Measurements from ENCODE around the gene OR6J1. TPM values are rescaled to one million over a fixed set of nuclear protein-coding genes. Genes with fewer than 3 reads are reported as not detected.
"Not testable (repeated sequence)": the region's sequence is repeated elsewhere in the genome, so short reads cannot be mapped to it uniquely, and the experiment has no call there.

Gene OR6J1
- total and polyA plus RNA-seq, 2 donors (not counting 1 experiment from before 2014, with no cell fraction given): not detected

DNA sequence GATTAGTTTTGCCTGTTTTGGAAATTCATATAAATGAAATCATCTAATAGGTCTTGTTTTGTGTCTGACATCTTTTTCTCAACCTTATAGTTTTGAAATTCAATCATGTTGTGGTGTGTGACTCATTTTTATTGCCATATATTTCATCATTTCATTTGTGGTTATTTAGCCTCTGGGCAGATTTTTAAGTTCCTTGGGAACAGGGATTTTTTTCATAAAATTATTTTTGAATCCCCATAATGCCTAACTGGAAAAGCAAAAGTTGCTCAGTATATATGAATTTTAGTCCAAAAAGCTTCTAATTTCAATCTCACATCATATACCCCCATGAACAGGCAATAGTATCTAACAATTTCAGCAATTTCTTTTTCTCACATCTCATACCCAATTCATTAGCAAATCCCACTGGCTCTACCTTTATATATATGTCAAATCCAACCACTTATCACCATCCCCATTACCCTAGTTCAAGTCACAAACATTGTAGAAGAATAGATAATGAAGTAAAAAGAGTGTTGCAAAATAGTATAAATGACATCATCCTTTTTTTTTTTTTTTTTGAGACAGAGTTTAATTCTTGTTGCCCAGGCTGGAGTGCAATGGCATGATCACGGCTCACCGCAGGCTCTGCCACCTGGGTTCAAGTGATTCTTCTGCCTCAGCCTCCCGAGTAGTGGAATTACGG is 2.6 kb upstream of the OR6J1 start:
- H3K4me3 ChIP-seq (replicated peaks in 1 of 4; ENCODE audit: control extremely low read depth in 1 of 4, insufficient read depth in 1 of 4, low read depth in 3 of 4, low read length in 4 of 4): no peak overlapping the region
- H2AFZ ChIP-seq (ENCODE audit: low read length): no peak overlapping the region
- no peak overlapping the region for H3K4me2 ChIP-seq (ENCODE audit: extremely low read depth, insufficient read depth, low read length)
- H3K27me3 ChIP-seq (ENCODE audit: control insufficient read depth, insufficient read depth, low read length): no peaks in the 10 kb centered on the region
- peak; percentile 48 to 95 for DNase-seq (ENCODE audit: low read depth in 2 of 2)
- H3K9me3 ChIP-seq (ENCODE audit: control insufficient read depth, insufficient read depth, low read depth, low read length): no peaks in the 10 kb centered on the region
- H4K20me1 ChIP-seq (ENCODE audit: control insufficient read depth, extremely low read depth, insufficient read depth, low read length): no peaks in the 10 kb centered on the region
- H3K27ac ChIP-seq (ENCODE audit: insufficient read depth, low read length): peak overlapping the region; percentile 52
- H3K36me3 ChIP-seq (ENCODE audit: control insufficient read depth, insufficient read depth, low read length): no peaks in the 10 kb centered on the region
- H3K4me1 ChIP-seq (ENCODE audit: control insufficient read depth, extremely low read depth, insufficient read depth, low read length): peaks cover 6% of the 10 kb centered on the region
- TF ChIP-seq EZH2 (IDR thresholded peaks at IDR 0.05; ENCODE audit: low read length, missing control alignments): no peak
- TF ChIP-seq, protein P1, sequence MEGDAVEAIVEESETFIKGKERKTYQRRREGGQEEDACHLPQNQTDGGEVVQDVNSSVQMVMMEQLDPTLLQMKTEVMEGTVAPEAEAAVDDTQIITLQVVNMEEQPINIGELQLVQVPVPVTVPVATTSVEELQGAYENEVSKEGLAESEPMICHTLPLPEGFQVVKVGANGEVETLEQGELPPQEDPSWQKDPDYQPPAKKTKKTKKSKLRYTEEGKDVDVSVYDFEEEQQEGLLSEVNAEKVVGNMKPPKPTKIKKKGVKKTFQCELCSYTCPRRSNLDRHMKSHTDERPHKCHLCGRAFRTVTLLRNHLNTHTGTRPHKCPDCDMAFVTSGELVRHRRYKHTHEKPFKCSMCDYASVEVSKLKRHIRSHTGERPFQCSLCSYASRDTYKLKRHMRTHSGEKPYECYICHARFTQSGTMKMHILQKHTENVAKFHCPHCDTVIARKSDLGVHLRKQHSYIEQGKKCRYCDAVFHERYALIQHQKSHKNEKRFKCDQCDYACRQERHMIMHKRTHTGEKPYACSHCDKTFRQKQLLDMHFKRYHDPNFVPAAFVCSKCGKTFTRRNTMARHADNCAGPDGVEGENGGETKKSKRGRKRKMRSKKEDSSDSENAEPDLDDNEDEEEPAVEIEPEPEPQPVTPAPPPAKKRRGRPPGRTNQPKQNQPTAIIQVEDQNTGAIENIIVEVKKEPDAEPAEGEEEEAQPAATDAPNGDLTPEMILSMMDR (conservative IDR thresholded peaks at IDR 0.05 in 1 of 2, IDR thresholded peaks at IDR 0.05 in 1 of 2; ENCODE audit: low read depth in 1 of 2, low read length in 2 of 2): no peak
- H3K9ac ChIP-seq (ENCODE audit: insufficient read depth, low read length): no peak overlapping the region
- H3K79me2 ChIP-seq (ENCODE audit: control insufficient read depth, insufficient read depth, low read length): no peaks in the 10 kb centered on the region

DNA sequence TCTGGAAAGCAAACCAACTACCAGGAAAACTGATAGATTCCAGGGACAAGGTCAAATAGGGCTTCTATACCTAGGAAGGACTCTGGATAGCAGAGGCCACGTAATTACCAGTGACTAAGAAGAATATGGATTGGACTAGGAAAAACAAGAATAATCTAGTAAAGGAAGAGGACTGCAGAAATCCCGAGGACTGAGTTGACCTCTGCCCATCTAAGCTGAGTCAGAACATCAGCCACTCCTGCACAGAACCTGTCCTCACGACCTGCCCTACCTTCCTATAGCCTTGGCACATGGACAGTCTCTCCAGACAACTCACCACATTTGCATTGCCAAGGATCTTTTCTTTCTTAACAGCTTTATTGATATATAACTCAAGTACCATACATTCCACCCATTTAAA is 2.3 kb downstream of the OR6J1 start:
- H4K20me1 ChIP-seq (ENCODE audit: control insufficient read depth, extremely low read depth, insufficient read depth, low read length): no peaks in the 10 kb centered on the region
- no peaks in the 10 kb centered on the region for H3K9me3 ChIP-seq (ENCODE audit: control insufficient read depth, insufficient read depth, low read depth, low read length)
- no peaks in the 10 kb centered on the region for H3K27me3 ChIP-seq (ENCODE audit: control insufficient read depth, insufficient read depth, low read length)
- no peaks in the 10 kb centered on the region for H3K79me2 ChIP-seq (ENCODE audit: control insufficient read depth, insufficient read depth, low read length)
- no peak overlapping the region for H3K4me3 ChIP-seq (replicated peaks in 1 of 4; ENCODE audit: control extremely low read depth in 1 of 4, insufficient read depth in 1 of 4, low read depth in 3 of 4, low read length in 4 of 4)
- TF ChIP-seq EZH2 (IDR thresholded peaks at IDR 0.05; ENCODE audit: low read length, missing control alignments): no peak
- TF ChIP-seq, protein P1 (conservative IDR thresholded peaks at IDR 0.05 in 1 of 2, IDR thresholded peaks at IDR 0.05 in 1 of 2; ENCODE audit: low read depth in 1 of 2, low read length in 2 of 2): no peak
- no peak overlapping the region for H2AFZ ChIP-seq (ENCODE audit: low read length)
- H3K9ac ChIP-seq (ENCODE audit: insufficient read depth, low read length): no peak overlapping the region
- H3K27ac ChIP-seq (ENCODE audit: insufficient read depth, low read length): no peak overlapping the region
- peaks cover 6% of the 10 kb centered on the region for H3K4me1 ChIP-seq (ENCODE audit: control insufficient read depth, extremely low read depth, insufficient read depth, low read length)
- no peak for DNase-seq (ENCODE audit: low read depth in 2 of 2)
- H3K4me2 ChIP-seq (ENCODE audit: extremely low read depth, insufficient read depth, low read length): no peak overlapping the region
- H3K36me3 ChIP-seq (ENCODE audit: control insufficient read depth, insufficient read depth, low read length): no peaks in the 10 kb centered on the region

DNA sequence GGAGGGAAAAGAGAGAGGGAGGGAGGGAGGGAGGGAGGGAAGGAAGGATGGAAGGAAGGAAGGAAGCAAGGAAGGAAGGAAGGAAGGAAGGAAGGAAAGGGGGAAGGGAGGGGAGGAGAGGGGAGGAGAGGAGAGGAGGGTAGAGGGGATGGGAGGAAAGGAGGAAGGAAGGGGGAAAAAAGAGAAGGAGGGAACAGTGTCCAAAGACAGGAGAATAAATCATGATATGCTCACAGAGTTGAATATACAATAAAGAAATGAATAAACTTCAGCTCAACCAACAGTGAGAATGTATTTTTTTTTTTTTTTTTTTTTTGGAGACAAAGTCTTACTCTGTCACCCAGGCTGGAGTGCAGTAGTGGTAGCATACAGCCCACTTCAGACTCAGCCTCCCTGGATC is 4.0 kb downstream of the OR6J1 start:
- no peak for DNase-seq (ENCODE audit: low read depth in 2 of 2)
- no peak overlapping the region for H3K4me2 ChIP-seq (ENCODE audit: extremely low read depth, insufficient read depth, low read length)
- H3K27ac ChIP-seq (ENCODE audit: insufficient read depth, low read length): no peak overlapping the region
- no peak overlapping the region for H3K4me3 ChIP-seq (replicated peaks in 1 of 4; ENCODE audit: control extremely low read depth in 1 of 4, insufficient read depth in 1 of 4, low read depth in 3 of 4, low read length in 4 of 4)
- no peaks in the 10 kb centered on the region for H3K4me1 ChIP-seq (ENCODE audit: control insufficient read depth, extremely low read depth, insufficient read depth, low read length)
- no peak overlapping the region for H2AFZ ChIP-seq (ENCODE audit: low read length)
- no peaks in the 10 kb centered on the region for H4K20me1 ChIP-seq (ENCODE audit: control insufficient read depth, extremely low read depth, insufficient read depth, low read length)
- TF ChIP-seq EZH2 (IDR thresholded peaks at IDR 0.05; ENCODE audit: low read length, missing control alignments): no peak
- TF ChIP-seq, protein P1 (conservative IDR thresholded peaks at IDR 0.05 in 1 of 2, IDR thresholded peaks at IDR 0.05 in 1 of 2; ENCODE audit: low read depth in 1 of 2, low read length in 2 of 2): no peak
- no peaks in the 10 kb centered on the region for H3K9me3 ChIP-seq (ENCODE audit: control insufficient read depth, insufficient read depth, low read depth, low read length)
- no peaks in the 10 kb centered on the region for H3K79me2 ChIP-seq (ENCODE audit: control insufficient read depth, insufficient read depth, low read length)
- no peaks in the 10 kb centered on the region for H3K27me3 ChIP-seq (ENCODE audit: control insufficient read depth, insufficient read depth, low read length)
- no peaks in the 10 kb centered on the region for H3K36me3 ChIP-seq (ENCODE audit: control insufficient read depth, insufficient read depth, low read length)
- no peak overlapping the region for H3K9ac ChIP-seq (ENCODE audit: insufficient read depth, low read length)

DNA sequence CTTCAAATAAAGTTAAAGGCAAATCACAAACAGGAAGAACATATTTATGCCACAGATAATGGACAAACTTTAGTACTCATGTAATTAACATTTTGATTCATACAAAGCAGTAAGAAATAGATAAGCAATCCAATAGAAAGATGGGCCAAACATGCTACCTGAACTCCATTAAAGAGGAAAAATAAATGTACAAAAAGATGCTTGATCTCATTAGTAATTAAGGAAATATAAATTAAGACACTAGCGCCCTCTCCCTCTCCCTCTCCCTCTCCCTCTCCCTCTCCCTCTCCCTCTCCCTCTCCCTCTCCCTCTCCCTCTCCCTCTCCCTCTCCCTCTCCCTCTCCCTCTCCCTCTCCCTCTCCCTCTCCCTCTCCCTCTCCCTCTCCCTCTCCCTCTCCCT is 8.2 kb downstream of the OR6J1 start:
- not testable (repeated sequence) for H3K4me1 ChIP-seq (ENCODE audit: control insufficient read depth, extremely low read depth, insufficient read depth, low read length); H4K20me1 ChIP-seq (ENCODE audit: control insufficient read depth, extremely low read depth, insufficient read depth, low read length); H3K4me3 ChIP-seq (replicated peaks in 1 of 4; ENCODE audit: control extremely low read depth in 1 of 4, insufficient read depth in 1 of 4, low read depth in 3 of 4, low read length in 4 of 4); H3K9ac ChIP-seq (ENCODE audit: insufficient read depth, low read length); H3K27me3 ChIP-seq (ENCODE audit: control insufficient read depth, insufficient read depth, low read length); H3K27ac ChIP-seq (ENCODE audit: insufficient read depth, low read length); DNase-seq (ENCODE audit: low read depth in 2 of 2); H3K4me2 ChIP-seq (ENCODE audit: extremely low read depth, insufficient read depth, low read length); H3K9me3 ChIP-seq (ENCODE audit: control insufficient read depth, insufficient read depth, low read depth, low read length); H3K36me3 ChIP-seq (ENCODE audit: control insufficient read depth, insufficient read depth, low read length); H2AFZ ChIP-seq (ENCODE audit: low read length); H3K79me2 ChIP-seq (ENCODE audit: control insufficient read depth, insufficient read depth, low read length)
